CD14-positive monocyte (primary cell): ENCODE data around the gene PCDHGA8. TPM values are rescaled to one million over a fixed set of nuclear protein-coding genes. Genes with fewer than 3 reads are reported as not detected.
"Not testable (repeated sequence)": the region's sequence is repeated elsewhere in the genome, so short reads cannot be mapped to it uniquely, and the experiment has no call there.

Source experiments
- DNase-seq, 3 donors: peaks; one replicate each; pipeline ENCODE4 v3.0.0-alpha.2; 2011 to 2022
- H2AFZ ChIP-seq: 2 replicates; pipeline ENCODE4 v1.6.0; 2012; ENCODE audit warnings: mild to moderate bottlenecking, low read depth, low read length, inconsistent platforms; ENCODE audit not compliant: insufficient read depth, poor library complexity, severe bottlenecking
- H3K27ac ChIP-seq, 2 donors: 1 replicate in 1 of 2; 2 replicates in 1 of 2; pipeline ENCODE4 v1.5.1; 2012 to 2013; ENCODE audit warnings: low read length in 2 of 2, control low read depth in 1 of 2, inconsistent platforms in 1 of 2, low read depth in 1 of 2, mild to moderate bottlenecking in 1 of 2
- H3K27me3 ChIP-seq, 2 donors: one replicate each; pipeline versions ENCODE4 v1.6.0 to v1.6.1; 2011 to 2013; ENCODE audit warnings: low read length in 2 of 2; ENCODE audit not compliant: control insufficient read depth in 2 of 2, insufficient read depth in 2 of 2
- H3K36me3 ChIP-seq, 2 donors: replicated peaks in 1 of 2; 1 replicate in 1 of 2; 2 replicates in 1 of 2; pipeline versions ENCODE4 v1.5.1 to v1.6.1; 2012 to 2013; ENCODE audit warnings: low read length in 2 of 2, control low read depth in 1 of 2, inconsistent platforms in 1 of 2, mild to moderate bottlenecking in 1 of 2; ENCODE audit not compliant: insufficient read depth in 2 of 2, control insufficient read depth in 1 of 2
- H3K4me1 ChIP-seq, 2 donors: 1 replicate in 1 of 2; 2 replicates in 1 of 2; pipeline versions ENCODE4 v1.5.1 to v1.6.1; 2012 to 2013; ENCODE audit warnings: low read length in 2 of 2, control low read depth in 1 of 2, inconsistent platforms in 1 of 2, mild to moderate bottlenecking in 1 of 2, moderate library complexity in 1 of 2; ENCODE audit not compliant: insufficient read depth in 2 of 2, control insufficient read depth in 1 of 2
- H3K4me2 ChIP-seq: replicated peaks from 2 replicates; pipeline ENCODE3; 2012; ENCODE audit warnings: low read length, moderate library complexity, mild to moderate bottlenecking; ENCODE audit not compliant: poor library complexity, severe bottlenecking; ENCODE audit errors: extremely low read depth
- H3K4me3 ChIP-seq, 3 experiments: fragments of 200-600 bp in 1 of 3; sonication (generic) in 1 of 3; replicated peaks in 1 of 3; 1 replicate in 2 of 3; 2 replicates in 1 of 3; pipeline ENCODE4 v1.5.1; 2011 to 2013; ENCODE audit warnings: low read length in 3 of 3, mild to moderate bottlenecking in 3 of 3, control low read depth in 2 of 3, low read depth in 2 of 3, inconsistent platforms in 1 of 3, moderate library complexity in 1 of 3
- H3K79me2 ChIP-seq: 2 replicates; pipeline ENCODE4 v1.6.0; 2012; ENCODE audit warnings: mild to moderate bottlenecking, control low read depth, inconsistent platforms, low read length, moderate library complexity; ENCODE audit not compliant: insufficient read depth
- H3K9ac ChIP-seq: 2 replicates; pipeline ENCODE4 v1.6.0; 2017; ENCODE audit warnings: low read length, mild to moderate bottlenecking; ENCODE audit not compliant: insufficient read depth, poor library complexity, severe bottlenecking
- H3K9me3 ChIP-seq, 2 donors: replicated peaks in 1 of 2; 1 replicate in 1 of 2; 2 replicates in 1 of 2; pipeline versions ENCODE4 v1.5.1 to v1.6.1; 2012 to 2013; ENCODE audit warnings: low read length in 2 of 2, control low read depth in 1 of 2; ENCODE audit not compliant: control insufficient read depth in 1 of 2, insufficient read depth in 1 of 2
- H4K20me1 ChIP-seq: 2 replicates; pipeline ENCODE4 v1.6.0; 2012; ENCODE audit warnings: mild to moderate bottlenecking, low read length, control low read depth, moderate library complexity; ENCODE audit not compliant: insufficient read depth
- H3K27ac Mint-ChIP-seq, 7 donors: one replicate each; pipeline ENCODE4 v1.8.0; 2020; ENCODE audit warnings: mild to moderate bottlenecking in 7 of 7, mixed read lengths in 7 of 7, moderate library complexity in 6 of 7, inconsistent platforms in 2 of 7
- H3K27me3 Mint-ChIP-seq, 3 donors: one replicate each; pipeline ENCODE4 v1.8.0; 2021 to 2022; ENCODE audit warnings: low read depth in 3 of 3, mild to moderate bottlenecking in 3 of 3, mixed read lengths in 3 of 3, moderate library complexity in 3 of 3, inconsistent platforms in 1 of 3
- H3K36me3 Mint-ChIP-seq, 2 donors: one replicate each; pipeline ENCODE4 v1.8.0; 2020; ENCODE audit warnings: mixed read lengths in 2 of 2, inconsistent platforms in 1 of 2, mild to moderate bottlenecking in 1 of 2
- H3K4me1 Mint-ChIP-seq: one replicate; pipeline ENCODE4 v1.8.0; 2020; ENCODE audit warnings: mild to moderate bottlenecking, mixed read lengths
- H3K4me3 Mint-ChIP-seq, 2 donors: one replicate each; pipeline ENCODE4 v1.8.0; 2020; ENCODE audit warnings: mild to moderate bottlenecking in 2 of 2, mixed read lengths in 2 of 2, moderate library complexity in 1 of 2
- H3K9me3 Mint-ChIP-seq, 7 donors: one replicate each; pipeline ENCODE4 v1.8.0; 2020 to 2022; ENCODE audit warnings: mixed read lengths in 7 of 7, mild to moderate bottlenecking in 6 of 7, moderate library complexity in 6 of 7, inconsistent platforms in 2 of 7
- WGBS: methylation state at CpG from one replicate; pipeline ENCODE4 v1.1.5; 2013; ENCODE audit warnings: missing lambda C conversion rate; ENCODE audit not compliant: insufficient coverage; 5-methylcytosine and 5-hydroxymethylcytosine counted together
- intact Hi-C, 2 donors: fragments of 100-400 bp; cut with micrococcal nuclease; formaldehyde crosslinking; loops; one replicate each; pipeline versions ENCODE4 v1.15.0 to v1.15.1; 2023
- polyA plus RNA-seq, 3 donors: library from polyadenylated mRNA; depleted of rRNA in 1 of 3; unstranded in 2 of 3; stranded (reverse) in 1 of 3; fragments of 300-500 nt in 2 of 3; fragments of >200 nt in 1 of 3; fragmentation: Illumina TruSeq in 2 of 3; gene quantifications; 1 replicate in 2 of 3; 2 replicates in 1 of 3; pipeline ENCODE4 v1.2.3, GENCODE V29; 2012 to 2021
- TF ChIP-seq, protein P1 (sequence below): fragments of 200-600 bp; IDR thresholded peaks from one replicate; pipeline ENCODE4 v1.8.0; 2022; ENCODE audit warnings: antibody characterized with exemption, mild to moderate bottlenecking

The PCDHGA8 gene
- polyA plus RNA-seq, 3 donors = not detected

GRCh38 chr5:141393267-141393666 is 834 bp downstream of the PCDHGA8 start:
- Histone ChIP-seq H3K27ac (no peak overlapping the region), H3K4me2 (no peak overlapping the region), H3K4me1 (no peaks in the 10 kb centered on the region), H3K9ac (no peak overlapping the region), H3K9me3 (peaks cover 51 to 91% of the 10 kb centered on the region in 2 donors), H3K36me3 (no peaks in the 10 kb centered on the region), H3K27me3 (peaks cover 52 to 97% of the 10 kb centered on the region in 2 donors), H3K79me2 (no peaks in the 10 kb centered on the region), H2AFZ (no peak overlapping the region), H3K4me3 (no peak overlapping the region), H4K20me1 (no peaks in the 10 kb centered on the region)
- 45% methylated on average over 15 of the region's 21 CpGs for WGBS
- Mint-ChIP-seq H3K9me3 (peaks cover 41 to 79% (median 64%) of the 10 kb centered on the region in 7 donors), H3K4me3 (peak overlapping the region in 1 of 2 donors; percentile 69), H3K27me3 (peaks cover 62 to 89% (median 86%) of the 10 kb centered on the region in 3 donors), H3K36me3 (peaks cover 7 to 12% of the 10 kb centered on the region in 2 donors), H3K4me1 (peaks cover 5% of the 10 kb centered on the region), H3K27ac (no peak overlapping the region)
- no peak for DNase-seq
- TF ChIP-seq, protein P1, sequence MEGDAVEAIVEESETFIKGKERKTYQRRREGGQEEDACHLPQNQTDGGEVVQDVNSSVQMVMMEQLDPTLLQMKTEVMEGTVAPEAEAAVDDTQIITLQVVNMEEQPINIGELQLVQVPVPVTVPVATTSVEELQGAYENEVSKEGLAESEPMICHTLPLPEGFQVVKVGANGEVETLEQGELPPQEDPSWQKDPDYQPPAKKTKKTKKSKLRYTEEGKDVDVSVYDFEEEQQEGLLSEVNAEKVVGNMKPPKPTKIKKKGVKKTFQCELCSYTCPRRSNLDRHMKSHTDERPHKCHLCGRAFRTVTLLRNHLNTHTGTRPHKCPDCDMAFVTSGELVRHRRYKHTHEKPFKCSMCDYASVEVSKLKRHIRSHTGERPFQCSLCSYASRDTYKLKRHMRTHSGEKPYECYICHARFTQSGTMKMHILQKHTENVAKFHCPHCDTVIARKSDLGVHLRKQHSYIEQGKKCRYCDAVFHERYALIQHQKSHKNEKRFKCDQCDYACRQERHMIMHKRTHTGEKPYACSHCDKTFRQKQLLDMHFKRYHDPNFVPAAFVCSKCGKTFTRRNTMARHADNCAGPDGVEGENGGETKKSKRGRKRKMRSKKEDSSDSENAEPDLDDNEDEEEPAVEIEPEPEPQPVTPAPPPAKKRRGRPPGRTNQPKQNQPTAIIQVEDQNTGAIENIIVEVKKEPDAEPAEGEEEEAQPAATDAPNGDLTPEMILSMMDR = no peak
- intact Hi-C loops = no loop called here

DNA sequence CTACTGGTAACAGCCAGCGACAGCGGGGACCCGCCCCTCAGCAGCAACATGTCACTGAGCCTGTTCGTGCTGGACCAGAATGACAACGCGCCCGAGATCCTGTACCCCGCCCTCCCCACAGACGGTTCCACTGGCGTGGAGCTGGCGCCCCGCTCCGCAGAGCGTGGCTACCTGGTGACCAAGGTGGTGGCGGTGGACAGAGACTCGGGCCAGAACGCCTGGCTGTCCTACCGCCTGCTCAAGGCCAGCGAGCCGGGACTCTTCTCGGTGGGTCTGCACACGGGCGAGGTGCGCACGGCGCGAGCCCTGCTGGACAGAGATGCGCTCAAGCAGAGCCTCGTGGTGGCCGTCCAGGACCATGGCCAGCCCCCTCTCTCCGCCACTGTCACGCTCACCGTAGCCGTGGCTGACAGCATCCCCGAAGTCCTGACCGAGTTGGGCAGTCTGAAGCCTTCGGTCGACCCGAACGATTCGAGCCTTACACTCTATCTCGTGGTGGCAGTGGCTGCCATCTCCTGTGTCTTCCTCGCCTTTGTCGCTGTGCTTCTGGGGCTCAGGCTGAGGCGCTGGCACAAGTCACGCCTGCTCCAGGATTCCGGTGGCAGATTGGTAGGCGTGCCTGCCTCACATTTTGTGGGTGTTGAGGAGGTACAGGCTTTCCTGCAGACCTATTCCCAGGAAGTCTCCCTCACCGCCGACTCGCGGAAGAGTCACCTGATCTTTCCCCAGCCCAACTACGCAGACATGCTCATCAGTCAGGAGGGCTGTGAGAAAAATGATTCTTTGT is 2.2 kb downstream of the PCDHGA8 start:
- Histone ChIP-seq H3K9me3 (peaks cover 50 to 91% of the 10 kb centered on the region in 2 donors), H3K27me3 (peaks cover 54 to 97% of the 10 kb centered on the region in 2 donors)
- H3K4me2 ChIP-seq, H3K4me3 ChIP-seq, H3K4me1 Mint-ChIP-seq, H3K27ac ChIP-seq, H2AFZ ChIP-seq, H3K4me1 ChIP-seq, H3K79me2 ChIP-seq, intact Hi-C loops, H3K36me3 ChIP-seq, H3K27ac Mint-ChIP-seq, H4K20me1 ChIP-seq, H3K9ac ChIP-seq, DNase-seq: not testable (repeated sequence)
- Mint-ChIP-seq H3K4me3 (peak overlapping the region in 1 of 2 donors; percentile 72), H3K27me3 (peaks cover 64 to 89% (median 86%) of the 10 kb centered on the region in 3 donors), H3K36me3 (peaks cover 7 to 11% of the 10 kb centered on the region in 2 donors), H3K9me3 (peaks cover 39 to 79% (median 64%) of the 10 kb centered on the region in 7 donors)
- WGBS = 30% methylated on average over 30 of the region's 53 CpGs
